GM19452 (cell line): Measurements from ENCODE around the gene DNAJC16.

Source experiments
- ATAC-seq: cut with Tn5 transposase; IDR thresholded peaks from one replicate; pipeline ENCODE4 v1.9.1; 2021; ENCODE audit not compliant: unreplicated experiment

DNAJC16 gene

GRCh38 chr1:15531682-15532081 lies 5.0 kb downstream of the DNAJC16 start:
- ATAC-seq, result no peak

GRCh38 chr1:15538771-15539170 lies 12.1 kb downstream of the DNAJC16 start:
- ATAC-seq, result no peak

DNA sequence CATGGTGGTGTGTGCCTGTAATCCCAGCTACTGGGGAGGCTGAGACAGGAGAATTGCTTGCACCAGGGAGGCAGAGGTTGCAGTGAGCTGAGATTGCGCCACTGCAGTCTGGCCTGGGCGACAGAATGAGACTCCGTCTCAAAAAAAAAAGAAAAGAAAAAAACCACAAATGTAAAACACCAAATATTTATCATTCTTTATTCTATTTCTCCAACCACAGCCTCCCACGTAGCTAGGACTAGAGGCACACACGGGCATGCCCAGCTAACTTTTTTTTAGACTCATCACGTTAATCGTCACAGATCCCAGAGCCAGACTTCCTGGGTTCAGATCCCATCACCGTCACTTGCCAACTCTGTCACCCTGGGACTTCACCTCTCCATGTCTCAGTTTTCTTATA lies 13.5 kb downstream of the DNAJC16 start:
- no peak for ATAC-seq

DNA sequence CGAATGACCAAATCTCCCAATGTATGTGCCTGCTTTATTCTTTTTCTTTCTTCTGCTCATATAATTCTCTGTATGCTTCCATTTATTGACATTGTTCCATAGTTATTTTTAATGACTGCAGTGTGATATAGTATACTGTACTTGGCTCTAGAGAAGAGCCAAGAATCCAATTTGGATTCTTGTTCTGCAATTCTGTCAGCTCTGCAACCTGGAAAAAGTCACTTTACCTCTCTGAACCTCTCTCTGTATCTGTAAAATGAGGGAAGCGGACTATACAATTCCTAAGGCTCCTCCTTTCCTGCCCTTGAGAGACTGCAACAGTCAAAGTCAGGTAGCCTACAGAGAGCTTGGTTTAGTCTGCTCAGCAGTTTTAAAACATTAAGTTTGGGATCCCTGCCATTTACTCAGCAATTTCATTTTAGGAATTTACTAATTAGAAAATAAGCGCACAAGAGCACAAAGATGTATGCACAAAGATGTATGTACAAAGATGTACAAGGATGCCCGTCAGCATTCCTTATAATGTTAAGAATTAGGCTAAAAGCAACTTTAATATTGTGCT lies 14.7 kb downstream of the DNAJC16 start:
- no peak for ATAC-seq

GRCh38 chr1:15542388-15543250 lies 16.0 kb downstream of the DNAJC16 start:
- ATAC-seq, result no peak

GRCh38 chr1:15543251-15543588 lies 16.6 kb downstream of the DNAJC16 start:
- no peak for ATAC-seq

- no peak for ATAC-seq
Observed at GRCh38 chr1:15543589-15544568, 17.2 kb downstream of the DNAJC16 start.

GRCh38 chr1:15546641-15547040 lies 20.0 kb downstream of the DNAJC16 start:
- no peak for ATAC-seq

GRCh38 chr1:15550573-15550972 lies 23.9 kb downstream of the DNAJC16 start:
- no peak for ATAC-seq

DNA sequence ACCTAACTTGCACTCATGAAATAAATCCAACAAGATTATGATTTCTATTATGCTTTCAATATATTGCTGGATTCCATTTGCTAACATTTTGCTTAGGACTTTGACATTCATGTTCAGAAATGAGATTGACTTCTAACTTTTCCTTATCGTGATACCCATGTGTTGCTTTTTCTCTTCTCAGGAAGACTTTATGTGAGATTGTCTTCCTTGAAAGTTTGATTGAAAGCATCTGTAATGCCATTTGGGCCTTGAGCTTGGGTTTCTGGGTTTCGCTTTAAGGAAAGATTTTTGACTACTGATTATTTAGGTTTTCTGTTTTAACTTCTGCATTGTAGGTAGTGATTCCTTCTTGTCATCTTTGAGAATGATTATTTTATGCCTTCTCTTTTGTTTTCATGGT lies 30.4 kb downstream of the DNAJC16 start:
- ATAC-seq, result no peak

GRCh38 chr1:15557594-15557993 lies 30.9 kb downstream of the DNAJC16 start:
- ATAC-seq, result no peak

DNA sequence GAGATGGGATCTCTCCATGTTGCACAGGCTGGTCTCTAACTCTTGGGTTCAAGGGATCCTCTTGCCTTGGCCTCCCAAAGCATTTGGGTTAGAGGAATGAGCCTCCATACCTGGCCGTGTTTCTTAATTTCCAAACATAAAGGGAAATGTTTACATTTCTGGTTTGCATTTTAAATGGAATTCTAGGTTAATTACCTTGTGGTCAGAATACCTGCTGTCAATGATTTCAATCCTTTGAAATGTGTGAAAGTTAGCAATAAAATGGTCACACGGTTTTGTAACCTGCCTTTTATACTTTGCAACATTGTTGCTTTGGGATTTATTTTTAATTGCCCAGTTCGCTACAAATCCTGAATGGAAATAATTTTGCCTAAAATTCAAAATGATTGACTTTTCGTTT lies 31.9 kb downstream of the DNAJC16 start:
- no peak for ATAC-seq

GRCh38 chr1:15559189-15559810 lies 32.7 kb downstream of the DNAJC16 start:
- ATAC-seq, result no peak

DNA sequence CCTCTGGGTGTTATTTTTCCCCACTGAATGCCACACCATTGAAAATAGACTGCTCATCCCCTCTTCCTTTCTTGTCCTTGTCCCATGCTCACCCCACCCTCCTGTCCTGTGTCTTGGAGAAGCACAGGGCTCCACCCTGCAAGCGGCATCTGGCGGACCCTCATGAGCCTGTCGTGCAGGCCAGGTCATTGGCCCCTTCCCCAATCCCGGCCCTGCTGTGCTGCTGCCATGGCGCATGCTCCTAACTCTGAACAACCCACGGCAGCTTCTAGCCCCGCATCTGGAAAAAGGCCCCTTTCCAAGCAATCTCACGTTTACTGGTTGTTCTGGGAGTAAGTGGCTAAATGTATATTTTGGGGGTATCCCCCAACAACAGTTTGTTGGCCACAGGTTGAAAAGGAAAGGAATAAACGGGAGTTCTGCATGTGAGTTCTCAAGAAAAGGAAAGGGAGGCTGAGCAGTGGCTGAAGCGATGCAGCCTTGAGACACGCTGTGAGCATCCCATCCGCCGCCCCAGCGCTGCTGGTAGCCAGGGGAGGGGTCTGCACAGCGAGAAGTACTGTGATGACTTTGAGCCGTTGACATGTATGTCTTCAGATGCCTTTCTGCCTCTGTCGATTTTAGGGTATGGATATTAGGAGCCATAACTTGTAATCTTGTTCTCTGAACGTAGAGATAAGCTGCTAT lies 41.9 kb downstream of the DNAJC16 start:
- ATAC-seq, result no peak

DNA sequence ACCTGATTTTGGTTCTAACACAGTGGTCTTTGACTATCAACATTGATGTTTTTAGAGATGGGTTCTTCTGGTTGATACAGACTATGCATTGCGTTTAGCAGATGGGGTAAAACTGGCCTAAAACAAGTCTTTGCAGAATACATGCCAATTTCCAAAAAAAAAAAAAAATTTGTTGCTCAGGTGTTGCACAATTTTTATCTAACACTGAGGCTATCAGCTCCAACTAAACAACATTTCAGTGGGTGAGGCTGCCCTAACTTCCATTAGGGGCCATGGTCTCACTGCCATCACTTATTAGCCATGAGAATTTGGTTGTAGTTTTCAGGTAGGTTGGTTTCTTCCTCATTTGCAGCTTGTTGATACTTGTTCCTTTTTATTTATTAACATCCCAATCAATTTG lies 44.2 kb downstream of the DNAJC16 start:
- no peak for ATAC-seq

DNA sequence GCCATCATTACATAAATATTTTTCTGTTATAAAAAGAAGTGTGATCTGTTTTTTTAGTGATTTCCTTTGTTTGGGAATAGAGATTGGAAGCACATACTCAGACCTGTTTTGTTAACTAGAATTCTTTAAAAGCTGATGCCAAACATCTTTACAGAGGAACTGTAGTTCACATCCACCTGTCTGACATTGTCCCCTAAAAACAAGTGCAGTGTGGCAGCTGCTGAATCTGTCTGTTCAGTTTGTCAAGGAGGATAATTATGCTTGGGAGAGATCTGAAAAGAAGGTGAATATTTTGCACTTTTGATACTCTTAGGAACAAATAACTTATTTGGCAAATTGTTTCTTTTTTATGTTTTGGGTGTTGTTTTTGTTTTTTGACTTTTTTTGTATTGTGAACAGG lies 44.6 kb downstream of the DNAJC16 start:
- no peak for ATAC-seq

DNA sequence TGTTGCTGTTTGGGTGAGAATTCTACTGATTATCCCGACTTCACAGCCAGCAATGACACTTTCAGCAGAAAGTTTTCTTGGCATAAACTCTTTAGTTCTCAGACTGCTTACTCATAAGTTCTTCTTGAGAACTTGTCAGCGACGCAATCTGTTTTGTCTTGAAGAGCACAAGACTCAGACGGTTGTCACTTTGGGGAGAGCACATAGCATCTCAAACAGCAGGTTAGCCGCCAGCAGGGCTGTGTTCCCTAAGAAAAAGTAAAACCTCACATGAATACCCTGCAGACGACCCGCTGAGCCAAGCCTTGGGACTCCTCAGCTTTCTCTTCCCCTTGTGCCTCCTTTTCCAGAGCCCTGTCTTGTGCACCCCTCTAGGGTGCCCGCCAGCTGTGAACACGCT lies 46.8 kb downstream of the DNAJC16 start:
- ATAC-seq, result no peak

DNA sequence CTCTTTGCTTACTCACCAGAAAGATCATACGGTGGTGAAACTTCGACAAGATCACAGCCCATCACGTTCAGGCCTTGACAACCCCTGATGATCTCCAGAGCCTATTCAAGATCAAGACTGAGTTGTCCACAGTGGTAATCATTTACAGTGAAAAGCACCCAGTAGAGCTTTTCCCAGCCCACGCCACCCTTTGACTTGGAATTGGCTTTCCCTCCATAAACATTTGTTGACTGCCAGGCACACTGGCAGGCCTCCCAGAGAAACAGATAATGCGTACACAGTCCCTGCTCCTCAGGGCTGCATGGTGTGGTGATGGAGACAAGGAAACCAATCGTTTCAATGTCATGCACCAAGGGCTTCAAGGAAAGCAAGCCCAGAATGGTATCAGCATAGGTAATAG lies 48.1 kb downstream of the DNAJC16 start:
- ATAC-seq, result no peak

DNA sequence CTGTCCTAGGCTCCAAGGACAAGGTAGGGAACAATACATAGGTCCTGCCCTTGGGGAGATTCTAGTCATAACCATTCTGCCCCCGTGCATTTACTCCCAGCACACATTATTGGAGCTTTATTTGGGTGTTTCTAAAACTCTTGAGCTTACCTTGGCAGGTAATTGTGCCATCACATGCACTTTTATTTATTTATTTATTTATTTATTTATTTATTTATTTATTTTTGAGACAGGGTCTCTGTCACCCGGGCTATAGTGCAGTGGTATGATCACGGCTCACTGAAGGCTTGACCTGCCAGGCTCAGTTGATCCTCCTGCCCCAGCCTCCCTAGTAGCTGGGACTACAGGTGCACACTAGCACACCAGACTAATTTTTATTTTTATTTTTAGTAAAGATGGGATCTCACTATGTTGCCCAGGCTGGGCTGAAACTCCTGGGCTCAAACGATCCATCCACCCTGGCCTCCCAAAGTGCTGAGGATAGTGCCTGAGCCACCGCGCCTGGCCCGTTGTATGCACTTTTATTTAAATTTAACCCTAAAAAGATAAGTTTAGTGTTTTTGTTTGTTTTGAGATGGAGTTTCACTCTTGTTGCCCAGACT lies 49.0 kb downstream of the DNAJC16 start:
- no peak for ATAC-seq

DNA sequence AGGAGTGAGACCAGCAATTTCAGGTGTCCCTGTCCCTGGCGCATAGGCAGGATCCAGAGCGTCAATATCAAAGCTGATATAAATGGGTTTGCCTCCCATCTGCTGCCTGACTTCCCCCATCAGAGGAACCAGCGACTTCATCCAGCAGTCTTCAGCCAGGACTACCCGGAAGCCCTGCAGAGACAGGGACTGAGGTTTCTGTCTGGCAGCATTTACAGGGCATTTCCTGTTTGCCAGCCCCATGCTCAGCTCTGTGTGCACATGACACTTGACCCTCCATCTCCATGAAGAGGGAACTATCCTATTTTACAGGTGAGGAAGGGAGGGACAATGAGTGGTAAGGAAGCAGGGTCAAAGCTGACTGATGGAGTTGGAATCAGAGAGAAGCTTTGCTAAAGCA lies 51.0 kb downstream of the DNAJC16 start:
- ATAC-seq, result no peak
